Hepatocyte (in vitro differentiated cells): ENCODE measurements around the gene MUC16. TPM values are rescaled to one million over a fixed set of nuclear protein-coding genes. Genes with fewer than 3 reads are reported as not detected.

Experiments
- DNase-seq: peaks from one replicate; pipeline ENCODE4 v3.0.0-alpha.2; 2016; ENCODE audit warnings: low spot score
- H2AFZ ChIP-seq: fragments of 200-600 bp; sonication (generic); 2 replicates; pipeline ENCODE4 v1.6.0; 2016; ENCODE audit warnings: antibody characterized with exemption, mild to moderate bottlenecking
- H3K27ac ChIP-seq: fragments of 200-600 bp; sonication (generic); 2 replicates; pipeline ENCODE4 v1.5.1; 2016; ENCODE audit warnings: mild to moderate bottlenecking
- H3K27me3 ChIP-seq: fragments of 200-600 bp; sonication (generic); 2 replicates; pipeline ENCODE4 v1.6.1; 2016
- H3K36me3 ChIP-seq: fragments of 200-600 bp; sonication (generic); replicated peaks from 2 replicates; pipeline ENCODE4 v1.5.1; 2016; ENCODE audit warnings: low read depth; ENCODE audit not compliant: insufficient read depth
- H3K4me1 ChIP-seq: fragments of 200-600 bp; sonication (generic); 2 replicates; pipeline ENCODE4 v1.5.1; 2016; ENCODE audit warnings: mild to moderate bottlenecking, moderate library complexity; ENCODE audit not compliant: insufficient read depth
- H3K4me2 ChIP-seq: fragments of 200-600 bp; sonication (generic); 2 replicates; pipeline ENCODE4 v1.6.0; 2016
- H3K4me3 ChIP-seq: fragments of 200-600 bp; sonication (generic); 2 replicates; pipeline ENCODE4 v1.5.1; 2016; ENCODE audit warnings: mild to moderate bottlenecking
- H3K79me2 ChIP-seq: fragments of 200-600 bp; sonication (generic); 2 replicates; pipeline ENCODE4 v1.6.0; 2017; ENCODE audit warnings: mild to moderate bottlenecking
- H3K9me2 ChIP-seq: fragments of 200-600 bp; sonication (generic); replicated peaks from 2 replicates; pipeline ENCODE4 v1.6.0; 2017; ENCODE audit warnings: mild to moderate bottlenecking; ENCODE audit not compliant: insufficient read depth
- H3K9me3 ChIP-seq: fragments of 200-600 bp; sonication (generic); 2 replicates; pipeline ENCODE4 v1.5.1; 2016; ENCODE audit warnings: low read depth, mild to moderate bottlenecking
- H4K20me1 ChIP-seq: fragments of 200-600 bp; sonication (generic); 2 replicates; pipeline ENCODE4 v1.6.0; 2016; ENCODE audit warnings: mild to moderate bottlenecking; ENCODE audit not compliant: insufficient read depth, poor library complexity, severe bottlenecking
- CTCF ChIP-seq: fragments of 200-600 bp; sonication (generic); IDR thresholded peaks from 2 replicates; pipeline ENCODE4 v1.5.1; 2016; ENCODE audit warnings: antibody characterized with exemption, mild to moderate bottlenecking; ENCODE audit not compliant: poor library complexity
- EZH2 ChIP-seq: fragments of 200-600 bp; sonication (generic); IDR thresholded peaks from 2 replicates; pipeline ENCODE4 v1.6.1; 2016; ENCODE audit warnings: antibody characterized with exemption, mild to moderate bottlenecking, borderline replicate concordance
- EZH2phosphoT487 ChIP-seq: fragments of 200-600 bp; sonication (generic); IDR thresholded peaks from one replicate; pipeline ENCODE4 v1.6.1; 2018; ENCODE audit warnings: antibody characterized with exemption, mild to moderate bottlenecking, low read depth, moderate library complexity; ENCODE audit not compliant: unreplicated experiment, severe bottlenecking
- WGBS: methylation state at CpG from one replicate; pipeline ENCODE4 v1.1.6; 2016; ENCODE audit warnings: low lambda C conversion rate; ENCODE audit errors: missing lambda C conversion rate; 5-methylcytosine and 5-hydroxymethylcytosine counted together
- polyA plus RNA-seq: library from polyadenylated mRNA; unstranded; fragments of >200 nt; fragmentation: Nextera tagmentation; extraction: Ambion mirVana; gene quantifications from 2 replicates; pipeline ENCODE4 v1.2.1, GENCODE V29; 2016
- total RNA-seq: library from RNA; depleted of rRNA; stranded (reverse); fragments of >200 nt; gene quantifications from 2 replicates; pipeline ENCODE4 v1.2.3, GENCODE V29; 2014

MUC16 gene
- total and polyA plus RNA-seq, 2 experiments from 2014 or later: 1.3 to 2.5 TPM

- Histone ChIP-seq H3K36me3 (no peaks in the 10 kb centered on the region), H3K4me2 (no peak overlapping the region), H3K9me3 (no peaks in the 10 kb centered on the region), H3K4me1 (no peaks in the 10 kb centered on the region), H3K4me3 (no peak overlapping the region), H2AFZ (no peak overlapping the region), H3K27ac (no peak overlapping the region), H4K20me1 (no peaks in the 10 kb centered on the region), H3K79me2 (no peaks in the 10 kb centered on the region), H3K9me2 (no peaks in the 10 kb centered on the region), H3K27me3 (no peaks in the 10 kb centered on the region)
- WGBS: 69% methylated on average over 5 of the region's 5 CpGs
- no peak for DNase-seq
- TF ChIP-seq EZH2phosphoT487 (no peak), CTCF (no peak), EZH2 (no peak)
Measured at GRCh38 chr19:9032136-9032631, 22.0 kb upstream of the MUC16 start.

GRCh38 chr19:9018163-9018875 lies 8.1 kb upstream of the MUC16 start:
- H3K27ac ChIP-seq: no peak overlapping the region
- DNase-seq: no peak
- H3K27me3 ChIP-seq: no peaks in the 10 kb centered on the region
- no peak overlapping the region for H2AFZ ChIP-seq
- H3K36me3 ChIP-seq: no peaks in the 10 kb centered on the region
- H4K20me1 ChIP-seq: no peaks in the 10 kb centered on the region
- no peak overlapping the region for H3K4me2 ChIP-seq
- H3K79me2 ChIP-seq: no peaks in the 10 kb centered on the region
- no peaks in the 10 kb centered on the region for H3K9me3 ChIP-seq
- H3K4me1 ChIP-seq: no peaks in the 10 kb centered on the region
- no peaks in the 10 kb centered on the region for H3K9me2 ChIP-seq
- WGBS: 90% methylated on average over 22 of the region's 27 CpGs
- no peak overlapping the region for H3K4me3 ChIP-seq
- TF ChIP-seq CTCF (no peak), EZH2 (no peak), EZH2phosphoT487 (no peak)

DNA sequence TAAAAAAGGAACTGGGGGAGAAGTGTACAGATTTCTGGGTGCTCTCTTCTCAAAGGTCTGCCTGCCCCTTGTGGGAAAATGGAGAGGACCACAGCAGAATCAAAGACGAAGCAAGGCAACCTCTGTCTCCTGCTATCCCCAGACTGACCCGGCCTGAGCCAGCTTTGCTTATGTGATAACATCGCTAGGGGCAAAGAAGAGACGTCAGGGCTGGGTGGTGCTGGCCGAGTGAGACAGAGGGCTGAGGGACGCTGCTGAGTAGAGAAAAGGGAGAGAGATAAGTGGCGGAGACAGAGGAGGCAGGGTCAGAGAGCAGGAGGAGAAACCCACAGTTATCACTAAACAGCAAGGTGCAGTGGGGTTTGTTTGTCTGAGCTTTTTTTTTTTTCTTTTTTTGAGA lies 4.6 kb upstream of the MUC16 start:
- Histone ChIP-seq H3K27ac (no peak overlapping the region), H3K36me3 (no peaks in the 10 kb centered on the region), H3K9me3 (no peaks in the 10 kb centered on the region), H3K79me2 (no peaks in the 10 kb centered on the region), H4K20me1 (no peaks in the 10 kb centered on the region), H3K4me1 (no peaks in the 10 kb centered on the region), H3K4me3 (no peak overlapping the region), H3K9me2 (no peaks in the 10 kb centered on the region), H2AFZ (no peak overlapping the region), H3K27me3 (no peaks in the 10 kb centered on the region), H3K4me2 (no peak overlapping the region)
- TF ChIP-seq CTCF: no peak
- TF ChIP-seq EZH2phosphoT487: no peak
- TF ChIP-seq EZH2: no peak
- 13% methylated on average over 7 of the region's 7 CpGs for WGBS
- no peak for DNase-seq
